GM12878 (cell line): Measurements from ENCODE around the gene MRPL41. TPM values are rescaled to one million over a fixed set of nuclear protein-coding genes. Genes with fewer than 3 reads are reported as not detected.

Experiments used
- ATAC-seq: fragments of 200-7000 bp; cut with Tn5 transposase; 3 replicates; pipeline ENCODE4 v1.9.1; 2020; ENCODE audit warnings: mild to moderate bottlenecking, moderate library complexity
- BruUV-seq: library from RNA; stranded (reverse); fragments of 400-500 nt; replicated peaks from 2 replicates; lab custom pipeline; 2021; lab: Mats Ljungman, UMichigan
- CTCF ChIA-PET: fragments of 300-600 bp; sonication (Branson Sonifier 250); formaldehyde crosslinking; extraction: SDS; loops from one replicate; lab custom pipeline; 2021; ENCODE audit warnings: inconsistent platforms; lab: Yijun Ruan, JAX
- POLR2A ChIA-PET: fragments of 350-600 bp; formaldehyde crosslinking; extraction: SDS; loops from one replicate; lab custom pipeline; 2021; ENCODE audit warnings: inconsistent platforms; lab: Charles Lee
- RAD21 ChIA-PET: fragments of 300-600 bp; sonication (Branson Sonifier 250); formaldehyde crosslinking; loops from one replicate; lab custom pipeline; 2023; ENCODE audit warnings: antibody characterized with exemption; ENCODE audit not compliant: unreplicated experiment; lab: Charles Lee
- SMC1A ChIA-PET: fragments of 300-600 bp; sonication (Branson Sonifier 250); formaldehyde crosslinking; loops from one replicate; lab custom pipeline; 2023; ENCODE audit not compliant: unreplicated experiment, uncharacterized antibody; lab: Charles Lee
- DNase-seq: peaks from one replicate; pipeline ENCODE4 v3.0.0-alpha.2; 2011; ENCODE audit warnings: low read depth, low spot score
- FAIRE-seq: peaks from 3 replicates; lab custom pipeline; 2011; peaks lifted over from hg19 to GRCh38; lab: Jason Lieb, UNC
- H2AFZ ChIP-seq: 2 replicates; pipeline ENCODE4 v1.6.0; 2011; ENCODE audit warnings: low read depth, low read length, control low read depth; ENCODE audit not compliant: control insufficient read depth
- H3K27ac ChIP-seq: 2 replicates; pipeline ENCODE4 v1.5.1; 2011; ENCODE audit warnings: control low read depth; ENCODE audit not compliant: control insufficient read depth, insufficient read depth
- H3K27me3 ChIP-seq, 2 experiments: replicated peaks in 1 of 2; 2 replicates each; pipeline versions ENCODE4 v1.6.0 to v1.6.1; 2011; ENCODE audit warnings: low read length in 1 of 2; ENCODE audit not compliant: control insufficient read depth in 2 of 2, insufficient read depth in 2 of 2
- H3K36me3 ChIP-seq, 2 experiments: 2 replicates each; pipeline ENCODE4 v1.5.1; 2011; ENCODE audit warnings: low read length in 1 of 2; ENCODE audit not compliant: control insufficient read depth in 2 of 2, insufficient read depth in 2 of 2
- H3K4me1 ChIP-seq: 2 replicates; pipeline ENCODE4 v1.6.1; 2011; ENCODE audit warnings: mild to moderate bottlenecking, low read length, moderate library complexity, mixed read lengths; ENCODE audit not compliant: control insufficient read depth, insufficient read depth
- H3K4me2 ChIP-seq: 2 replicates; pipeline ENCODE4 v1.6.0; 2011; ENCODE audit warnings: control low read depth; ENCODE audit not compliant: control insufficient read depth, insufficient read depth
- H3K4me3 ChIP-seq: fragments of 200-600 bp; sonication (generic); 2 replicates; pipeline ENCODE4 v1.5.1; 2016
- H3K79me2 ChIP-seq: 2 replicates; pipeline ENCODE4 v1.6.0; 2011; ENCODE audit warnings: low read length; ENCODE audit not compliant: control insufficient read depth, insufficient read depth
- H3K9ac ChIP-seq: 2 replicates; pipeline ENCODE4 v1.8.0; 2011; ENCODE audit warnings: low read length, control low read depth, mixed read lengths; ENCODE audit not compliant: control insufficient read depth, insufficient read depth
- H3K9me3 ChIP-seq: replicated peaks from 3 replicates; pipeline ENCODE4 v1.5.1; 2011; ENCODE audit warnings: mild to moderate bottlenecking, low read length; ENCODE audit not compliant: control insufficient read depth, insufficient read depth
- H4K20me1 ChIP-seq: 2 replicates; pipeline ENCODE4 v1.6.0; 2011; ENCODE audit not compliant: control insufficient read depth, insufficient read depth
- ASH2L ChIP-seq: fragments of 300-600, 200-600 bp; sonication (generic); IDR thresholded peaks from 2 replicates; pipeline ENCODE4 v1.6.1; 2017; ENCODE audit warnings: low read depth, mild to moderate bottlenecking, borderline replicate concordance
- BHLHE40 ChIP-seq, 2 experiments: fragments of 450-650 bp in 1 of 2; IDR thresholded peaks; 2 replicates each; pipeline ENCODE4 v1.6.1; 2011 to 2017; ENCODE audit warnings: low read depth in 2 of 2, borderline replicate concordance in 1 of 2, improper control_type of control experiment in 1 of 2, low read length in 1 of 2, mild to moderate bottlenecking in 1 of 2
- CBX3 ChIP-seq: fragments of 200-600 bp; sonication (generic); IDR thresholded peaks from 2 replicates; pipeline ENCODE4 v1.6.1; 2016; ENCODE audit warnings: low read depth, borderline replicate concordance
- CHD4 ChIP-seq: fragments of 200-600 bp; sonication (generic); IDR thresholded peaks from 2 replicates; pipeline ENCODE4 v1.6.1; 2016; ENCODE audit warnings: mild to moderate bottlenecking
- EP300 ChIP-seq, 2 experiments: fragments of 150-350 bp in 1 of 2; IDR thresholded peaks; 2 replicates each; pipeline ENCODE4 v1.6.1; 2011 to 2012; ENCODE audit warnings: low read depth in 2 of 2, low read length in 2 of 2, borderline replicate concordance in 1 of 2, improper control_type of control experiment in 1 of 2, inconsistent platforms in 1 of 2; ENCODE audit not compliant: control insufficient read depth in 1 of 2
- FOS ChIP-seq: IDR thresholded peaks from 3 replicates; pipeline ENCODE4 v1.6.1; 2011; ENCODE audit warnings: borderline replicate concordance; ENCODE audit not compliant: insufficient read length; ENCODE audit errors: extremely low read depth
- GABPA ChIP-seq: IDR thresholded peaks from 2 replicates; pipeline ENCODE4 v1.6.1; 2014; ENCODE audit warnings: antibody characterized with exemption, low read depth, mild to moderate bottlenecking, inconsistent platforms
- GATAD2B ChIP-seq: fragments of 450-650 bp; conservative IDR thresholded peaks from 2 replicates; pipeline ENCODE4 v1.6.1; 2017; ENCODE audit warnings: low read depth, mild to moderate bottlenecking, moderate library complexity
- NR2C1 ChIP-seq: fragments of 450-650 bp; IDR thresholded peaks from 2 replicates; pipeline ENCODE4 v1.6.1; 2017; ENCODE audit warnings: antibody characterized with exemption, mild to moderate bottlenecking, moderate library complexity
- RBBP5 ChIP-seq: fragments of 200-600 bp; sonication (generic); conservative IDR thresholded peaks from 2 replicates; pipeline ENCODE4 v1.6.1; 2016
- SUZ12 ChIP-seq: fragments of 200-600 bp; sonication (generic); IDR thresholded peaks from one replicate; pipeline ENCODE4 v1.6.1; 2018; ENCODE audit warnings: antibody characterized with exemption, mild to moderate bottlenecking; ENCODE audit not compliant: unreplicated experiment
- TAF1 ChIP-seq: IDR thresholded peaks from 2 replicates; pipeline ENCODE4 v1.6.1; 2011; ENCODE audit warnings: mild to moderate bottlenecking, low read depth, low read length, borderline replicate concordance
- TCF7 ChIP-seq: IDR thresholded peaks from 2 replicates; pipeline ENCODE4 v1.6.1; 2014; ENCODE audit warnings: antibody characterized with exemption, borderline replicate concordance
- WRNIP1 ChIP-seq: IDR thresholded peaks from 2 replicates; pipeline ENCODE4 v1.6.1; 2011; ENCODE audit warnings: low read depth, low read length, improper control_type of control experiment, borderline replicate concordance
- ZNF384 ChIP-seq: IDR thresholded peaks from 2 replicates; pipeline ENCODE4 v1.6.1; 2012; ENCODE audit warnings: low read depth, mild to moderate bottlenecking, low read length, improper control_type of control experiment, borderline replicate concordance
- WGBS: methylation state at CpG from one replicate; pipeline ENCODE4 v1.1.6; 2016; ENCODE audit warnings: low lambda C conversion rate; ENCODE audit not compliant: insufficient replicate concordance, insufficient coverage; ENCODE audit errors: missing lambda C conversion rate; 5-methylcytosine and 5-hydroxymethylcytosine counted together
- in situ Hi-C: fragments of 300-500 bp; cut with MboI; formaldehyde crosslinking; loops from 9 replicates; pipeline ENCODE4 v1.14.3; 2018; ENCODE audit warnings: mixed read lengths
- intact Hi-C: fragments of 100-400 bp; cut with micrococcal nuclease; formaldehyde crosslinking; loops from one replicate; pipeline ENCODE4 v1.14.2; 2022; ENCODE audit not compliant: unreplicated experiment
- polyA plus RNA-seq, 11 experiments: library from polyadenylated mRNA; depleted of rRNA in 4 of 11; unstranded in 6 of 11; stranded (reverse) in 5 of 11; fragments of >200 nt; fragmentation: Nextera tagmentation in 4 of 11; fragmentation: Illumina TruSeq in 1 of 11; extraction: Ambion mirVana in 4 of 11; extraction: Trizol in 1 of 11; gene quantifications; 1 replicate in 1 of 11; 2 replicates in 10 of 11; pipeline versions ENCODE4 v1.2.1 to v1.2.3, GENCODE V29; 2011 to 2016; ENCODE audit warnings: inconsistent platforms in 2 of 11, missing spikeins in 2 of 11, low read depth in 1 of 11
- total RNA-seq, 4 experiments: library from RNA; depleted of rRNA in 3 of 4; stranded (reverse); fragments of >200 nt in 3 of 4; fragmentation: Illumina TruSeq in 1 of 4; extraction: Trizol in 1 of 4; gene quantifications; 2 replicates each; pipeline versions ENCODE4 v1.2.1 to v1.2.3, GENCODE V29; 2013 to 2021

The MRPL41 gene
- total and polyA plus RNA-seq, 10 of the 15 experiments (the other 5 are each of a cell fraction or from before 2014, with no cell fraction given), result 1.3 to 116 (median 40.1) TPM

- Histone ChIP-seq H3K4me1 (no peaks in the 10 kb centered on the region), H4K20me1 (no peaks in the 10 kb centered on the region), H2AFZ (no peak overlapping the region), H3K27ac (no peak overlapping the region), H3K36me3 (no peaks in the 10 kb centered on the region), H3K9me3 (no peaks in the 10 kb centered on the region; the same call in 2 of the 3 replicates)
- BruUV-seq, result no TSS peak
- ATAC-seq (no peak), DNase-seq (no peak)
- intact Hi-C loops, result no loop called here
- CTCF ChIA-PET, result no interaction called here
- TF ChIP-seq CBX3, result no peak
- TF ChIP-seq GATAD2B, result no peak
- no peak for TF ChIP-seq ASH2L
- no peak for TF ChIP-seq ZNF384
- TF ChIP-seq TCF7, result no peak
- TF ChIP-seq GABPA, result no peak
- no peak for TF ChIP-seq EP300 (IDR thresholded peaks at IDR 0.05; ENCODE audit: borderline replicate concordance in 1 of 2, control insufficient read depth in 1 of 2, low read depth in 2 of 2, low read length in 2 of 2)
- no peak for TF ChIP-seq NR2C1
- TF ChIP-seq CHD4, result no peak
- no peak for TF ChIP-seq BHLHE40 (IDR thresholded peaks at IDR 0.05; ENCODE audit: borderline replicate concordance in 1 of 2, low read depth in 2 of 2, low read length in 1 of 2)
- no peak for TF ChIP-seq TAF1
- no peak for TF ChIP-seq SUZ12
- no peak for TF ChIP-seq RBBP5
- TF ChIP-seq WRNIP1, result no peak
- no peak for TF ChIP-seq FOS
- TF ChIP-seq, all 136 proteins: peak for 0
- WGBS, result 53% methylated on average over 7 of the region's 7 CpGs
- ChIA-PET RAD21 (no interaction called here), SMC1A (no interaction called here), POLR2A (interaction anchor here (0.7 kb wide), 1 partner anchor 71 kb away, joined by 5 read pairs; no protein-coding TSS in a partner anchor)
- Histone ChIP-seq H3K27me3 (no peaks in the 10 kb centered on the region; a peak in 1 of 4 replicates), H3K9ac (no peak overlapping the region), H3K79me2 (no peaks in the 10 kb centered on the region), H3K4me3 (no peak overlapping the region), H3K4me2 (no peak overlapping the region)
- in situ Hi-C loops, result no loop called here
- no peak for FAIRE-seq
Observed at GRCh38 chr9:137504432-137504777, 47.3 kb upstream of the MRPL41 start.
